Suprapubic skin (tissue), 4 donors: ENCODE data around the gene ANXA2. TPM values are rescaled to one million over a fixed set of nuclear protein-coding genes. Genes with fewer than 3 reads are reported as not detected.
A peak's percentile ranks its signal among the peaks of the same experiment; 100 is the strongest.

ENCODE experiments used
- DNase-seq, 2 donors: peaks; one replicate each; pipeline ENCODE4 v3.0.0-alpha.2; 2019; ENCODE audit warnings: low spot score in 2 of 2
- H3K27ac ChIP-seq: fragments of 200-600 bp; sonication (generic); one replicate; pipeline ENCODE4 v1.5.1; 2019
- H3K27me3 ChIP-seq: fragments of 200-600 bp; sonication (generic); one replicate; pipeline ENCODE4 v1.5.1; 2019
- H3K36me3 ChIP-seq: fragments of 200-600 bp; sonication (generic); one replicate; pipeline ENCODE4 v1.5.1; 2019
- H3K4me1 ChIP-seq: fragments of 200-600 bp; sonication (generic); one replicate; pipeline ENCODE4 v1.5.1; 2019
- H3K4me3 ChIP-seq: fragments of 200-600 bp; sonication (generic); one replicate; pipeline ENCODE4 v1.5.1; 2019; ENCODE audit warnings: mild to moderate bottlenecking
- H3K9me3 ChIP-seq: fragments of 200-600 bp; sonication (generic); one replicate; pipeline ENCODE4 v1.5.1; 2019
- CTCF ChIP-seq, 2 donors: fragments of 200-600 bp in 1 of 2; fragments of 450-650 bp in 1 of 2; sonication (generic) in 1 of 2; IDR thresholded peaks; one replicate each; pipeline ENCODE4 v1.5.1; 2016 to 2019; ENCODE audit warnings: antibody characterized with exemption in 2 of 2, mild to moderate bottlenecking in 1 of 2, moderate library complexity in 1 of 2
- EP300 ChIP-seq: sonication (generic); formaldehyde crosslinking; IDR thresholded peaks from one replicate; pipeline ENCODE4 v1.6.1; 2017; ENCODE audit warnings: antibody characterized with exemption
- POLR2A ChIP-seq, 2 donors: fragments of 450-650 bp; IDR thresholded peaks; one replicate each; pipeline ENCODE4 v1.6.1; 2017; ENCODE audit warnings: antibody characterized with exemption in 2 of 2, mild to moderate bottlenecking in 2 of 2, moderate library complexity in 2 of 2
- POLR2AphosphoS5 ChIP-seq, 3 donors: sonication (generic); formaldehyde crosslinking; IDR thresholded peaks; one replicate each; pipeline ENCODE4 v1.6.1; 2017; ENCODE audit warnings: antibody characterized with exemption in 3 of 3
- WGBS: methylation state at CpG from one replicate; pipeline ENCODE4 v1.1.5; 2018; 5-methylcytosine and 5-hydroxymethylcytosine counted together
- total RNA-seq, 4 donors: library from RNA; depleted of rRNA; stranded (reverse); fragments of >200 nt; gene quantifications; one replicate each; pipeline ENCODE4 v1.1.0, GENCODE V29; 2016

Gene ANXA2
- total RNA-seq, 4 donors from 2014 or later, result 1,379 to 1,734 (median 1,554) TPM

- TF ChIP-seq POLR2A (IDR thresholded peaks at IDR 0.05), result no peak
- TF ChIP-seq CTCF (IDR thresholded peaks at IDR 0.05), result no peak
- TF ChIP-seq EP300, result no peak
- no peak for TF ChIP-seq POLR2AphosphoS5 (IDR thresholded peaks at IDR 0.05)
- no peaks in the 10 kb centered on the region for H3K9me3 ChIP-seq
- peaks cover 71% of the 10 kb centered on the region for H3K4me1 ChIP-seq
- DNase-seq, result no peak
- peaks cover 3% of the 10 kb centered on the region for H3K36me3 ChIP-seq
- peak overlapping the region; percentile 100 for H3K27ac ChIP-seq
- no peaks in the 10 kb centered on the region for H3K27me3 ChIP-seq
- peak overlapping the region; percentile 96 for H3K4me3 ChIP-seq
- 11% methylated on average over 12 of the region's 12 CpGs for WGBS
Observed at GRCh38 chr15:60396100-60396499, 1.7 kb downstream of the ANXA2 start.

- peak overlapping the region; percentile 96 for H3K4me3 ChIP-seq
- 29% methylated on average over 9 of the region's 9 CpGs for WGBS
- H3K9me3 ChIP-seq, result no peaks in the 10 kb centered on the region
- peaks cover 77% of the 10 kb centered on the region for H3K4me1 ChIP-seq
- no peak for DNase-seq
- TF ChIP-seq POLR2A (IDR thresholded peaks at IDR 0.05) (no peak), POLR2AphosphoS5 (IDR thresholded peaks at IDR 0.05) (peak in 1 of 3 donors; percentile 10), CTCF (IDR thresholded peaks at IDR 0.05) (no peak), EP300 (no peak)
- no peaks in the 10 kb centered on the region for H3K27me3 ChIP-seq
- peak overlapping the region; percentile 100 for H3K27ac ChIP-seq
- peaks cover 3% of the 10 kb centered on the region for H3K36me3 ChIP-seq
Observed at GRCh38 chr15:60395276-60396011, 2.3 kb downstream of the ANXA2 start.

GRCh38 chr15:60394689-60395097 is 3.1 kb downstream of the ANXA2 start:
- Histone ChIP-seq H3K4me1 (peaks cover 79% of the 10 kb centered on the region), H3K36me3 (peaks cover 3% of the 10 kb centered on the region), H3K27ac (peak overlapping the region; percentile 100), H3K27me3 (no peaks in the 10 kb centered on the region), H3K4me3 (peak overlapping the region; percentile 96), H3K9me3 (no peaks in the 10 kb centered on the region)
- WGBS, result 13% methylated on average over 1 of the region's 1 CpG
- DNase-seq, result no peak
- no peak for TF ChIP-seq POLR2AphosphoS5 (IDR thresholded peaks at IDR 0.05)
- no peak for TF ChIP-seq EP300
- TF ChIP-seq CTCF (IDR thresholded peaks at IDR 0.05), result no peak
- no peak for TF ChIP-seq POLR2A (IDR thresholded peaks at IDR 0.05)

- DNase-seq, result peak in 1 of 2 donors; percentile 85
- 8% methylated on average over 9 of the region's 9 CpGs for WGBS
- TF ChIP-seq POLR2AphosphoS5 (IDR thresholded peaks at IDR 0.05), result peak; percentile 58 to 93 (median 81)
- TF ChIP-seq POLR2A (IDR thresholded peaks at IDR 0.05), result peak in 1 of 2 donors; percentile 30
- no peak for TF ChIP-seq EP300
- TF ChIP-seq CTCF (IDR thresholded peaks at IDR 0.05), result no peak
- peak overlapping the region; percentile 100 for H3K27ac ChIP-seq
- peak overlapping the region; percentile 96 for H3K4me3 ChIP-seq
- H3K4me1 ChIP-seq, result peaks cover 83% of the 10 kb centered on the region
- no peaks in the 10 kb centered on the region for H3K9me3 ChIP-seq
- peaks cover 3% of the 10 kb centered on the region for H3K36me3 ChIP-seq
- no peaks in the 10 kb centered on the region for H3K27me3 ChIP-seq
Observed at GRCh38 chr15:60392986-60393790, 4.6 kb downstream of the ANXA2 start.

- 5% methylated on average over 3 of the region's 3 CpGs for WGBS
- H3K9me3 ChIP-seq, result no peaks in the 10 kb centered on the region
- H3K4me3 ChIP-seq, result peak overlapping the region; percentile 96
- no peak for DNase-seq
- TF ChIP-seq CTCF (IDR thresholded peaks at IDR 0.05) (no peak), POLR2AphosphoS5 (IDR thresholded peaks at IDR 0.05) (peak in 1 of 3 donors; percentile 13)
- H3K27me3 ChIP-seq, result no peaks in the 10 kb centered on the region
- H3K4me1 ChIP-seq, result peaks cover 89% of the 10 kb centered on the region
- peaks cover 3% of the 10 kb centered on the region for H3K36me3 ChIP-seq
- peak overlapping the region; percentile 100 for H3K27ac ChIP-seq
Observed at GRCh38 chr15:60392601-60392985, 5.2 kb downstream of the ANXA2 start.
